GM12864 (cell line): ENCODE results near the gene ALDOC.

ENCODE experiments used
- DNase-seq: peaks from one replicate; pipeline ENCODE4 v3.0.0-alpha.2; 2011; ENCODE audit warnings: low read depth
- H3K4me3 ChIP-seq: 2 replicates; pipeline ENCODE4 v1.5.1; 2011; ENCODE audit warnings: mild to moderate bottlenecking, low read depth, low read length, control low read depth
- CTCF ChIP-seq: IDR thresholded peaks from 2 replicates; pipeline ENCODE4 v1.5.1; 2011; ENCODE audit warnings: low read depth, mild to moderate bottlenecking, moderate library complexity, low read length, control low read depth, inconsistent platforms; ENCODE audit errors: missing control alignments

The ALDOC gene

GRCh38 chr17:28554565-28554964 lies 22.1 kb downstream of the ALDOC start:
- no peak for DNase-seq
- TF ChIP-seq CTCF: peak; percentile 52
- H3K4me3 ChIP-seq: no peak overlapping the region

- DNase-seq: no peak
- H3K4me3 ChIP-seq: no peak overlapping the region
Measured at GRCh38 chr17:28553000-28553505, 23.6 kb downstream of the ALDOC start.

GRCh38 chr17:28552176-28552999 lies 24.3 kb downstream of the ALDOC start, which contains the start of gene UNC119:
UNC119 (minus strand) TSS chr17:28552624; CDS start chr17:28552557, 67 bp downstream.
- no peak for TF ChIP-seq CTCF
- DNase-seq: no peak
- peak within 1 kb of the TSS; percentile 82 for H3K4me3 ChIP-seq

More at GRCh38 chr17:28553000-28553505, 23.6 kb downstream of the ALDOC start:
- no peak for TF ChIP-seq CTCF

GRCh38 chr17:28551421-28552175 lies 25.1 kb downstream of the ALDOC start:
- DNase-seq: no peak
- H3K4me3 ChIP-seq: peak overlapping the region; percentile 82
- no peak for TF ChIP-seq CTCF

- TF ChIP-seq CTCF: no peak
- no peak for DNase-seq
- peak overlapping the region; percentile 82 for H3K4me3 ChIP-seq
Measured at GRCh38 chr17:28550858-28551257, 25.8 kb downstream of the ALDOC start.

GRCh38 chr17:28549236-28550132 lies 27.2 kb downstream of the ALDOC start:
- TF ChIP-seq CTCF: no peak
- H3K4me3 ChIP-seq: peak overlapping the region; percentile 31
- DNase-seq: peak; percentile 60
